HEK293 (cell line): Measurements from ENCODE around the gene MAT2A.

ENCODE experiments used
- CTCF ChIA-PET: fragments of 350-600 bp; formaldehyde crosslinking; extraction: SDS; loops from one replicate; lab custom pipeline; 2021; ENCODE audit warnings: antibody characterized with exemption; lab: Yijun Ruan, JAX
- POLR2A ChIA-PET: fragments of 300-600 bp; formaldehyde crosslinking; extraction: SDS; loops from one replicate; lab custom pipeline; 2020; ENCODE audit warnings: antibody characterized with exemption, inconsistent platforms; lab: Yijun Ruan, JAX
- H3K27ac ChIP-seq: fragments of 200-500 bp; sonication (Bioruptor generic); 2 replicates; pipeline ENCODE4 v1.5.1; 2014; ENCODE audit warnings: low read depth, low read length, control low read depth, inconsistent platforms; ENCODE audit errors: extremely low read depth
- H3K36me3 ChIP-seq, 2 experiments: fragments of 200-500 bp in 1 of 2; sonication (Bioruptor generic) in 1 of 2; 1 replicate in 1 of 2; 2 replicates in 1 of 2; pipeline ENCODE4 v1.5.1; 2014 to 2017; ENCODE audit warnings: inconsistent platforms in 2 of 2, low read length in 2 of 2; ENCODE audit not compliant: control insufficient read depth in 2 of 2, insufficient read depth in 1 of 2
- H3K4me1 ChIP-seq: fragments of 200-500 bp; sonication (Bioruptor generic); 2 replicates; pipeline ENCODE4 v1.5.1; 2014; ENCODE audit warnings: mild to moderate bottlenecking, low read length, inconsistent platforms; ENCODE audit not compliant: control insufficient read depth, insufficient read depth
- H3K4me3 ChIP-seq: 2 replicates; pipeline ENCODE4 v1.5.1; 2011; ENCODE audit warnings: low read depth, mild to moderate bottlenecking, control low read depth, low read length, moderate library complexity
- H3K9me3 ChIP-seq: fragments of 200-500 bp; sonication (Bioruptor generic); 2 replicates; pipeline ENCODE4 v1.5.1; 2014; ENCODE audit warnings: low read depth, low read length, inconsistent platforms; ENCODE audit not compliant: control insufficient read depth, insufficient read depth
- HOXA7 ChIP-seq: sonication (generic); formaldehyde crosslinking; IDR thresholded peaks from 2 replicates; pipeline ENCODE4 v1.8.1; 2022; ENCODE audit warnings: missing genetic modification reagents, borderline replicate concordance
- KLF9 ChIP-seq: fragments of 450-650 bp; formaldehyde crosslinking; IDR thresholded peaks from 2 replicates; pipeline ENCODE4 v1.5.1; 2016; ENCODE audit warnings: missing biosample characterization, missing genetic modification characterization, low read depth
- PRDM1 ChIP-seq: fragments of 450-650 bp; formaldehyde crosslinking; IDR thresholded peaks from 2 replicates; pipeline ENCODE4; 2016; ENCODE audit warnings: missing biosample characterization, missing genetic modification characterization
- SCRT2 ChIP-seq: fragments of 450-650 bp; formaldehyde crosslinking; IDR thresholded peaks from 2 replicates; pipeline ENCODE4 v1.5.1; 2016; ENCODE audit warnings: missing biosample characterization, missing genetic modification characterization
- SP7 ChIP-seq: fragments of 450-650 bp; formaldehyde crosslinking; IDR thresholded peaks from 2 replicates; pipeline ENCODE4 v1.5.1; 2016; ENCODE audit warnings: missing biosample characterization, missing genetic modification characterization
- ZFP41 ChIP-seq: fragments of 450-650 bp; formaldehyde crosslinking; IDR thresholded peaks from 2 replicates; pipeline ENCODE4 v1.5.1; 2016; ENCODE audit warnings: missing biosample characterization, missing genetic modification characterization, borderline replicate concordance
- ZIC2 ChIP-seq: fragments of 450-650 bp; formaldehyde crosslinking; IDR thresholded peaks from 2 replicates; pipeline ENCODE4 v1.5.1; 2016; ENCODE audit warnings: missing biosample characterization, missing genetic modification characterization
- ZNF157 ChIP-seq: fragments of 450-650 bp; formaldehyde crosslinking; IDR thresholded peaks from 2 replicates; pipeline ENCODE4 v1.5.1; 2016; ENCODE audit warnings: missing biosample characterization, missing genetic modification characterization
- ZNF184 ChIP-seq: fragments of 450-650 bp; IDR thresholded peaks from 2 replicates; pipeline ENCODE4 v1.5.1; 2018; ENCODE audit warnings: missing biosample characterization, mild to moderate bottlenecking, missing genetic modification characterization
- ZNF26 ChIP-seq: fragments of 450-650 bp; formaldehyde crosslinking; IDR thresholded peaks from 2 replicates; pipeline ENCODE4 v1.5.1; 2016; ENCODE audit warnings: missing biosample characterization, missing genetic modification characterization
- ZNF585B ChIP-seq: fragments of 450-650 bp; formaldehyde crosslinking; IDR thresholded peaks from 2 replicates; pipeline ENCODE4 v1.5.1; 2016; ENCODE audit warnings: missing biosample characterization, missing genetic modification characterization
- ZNF596 ChIP-seq: fragments of 450-650 bp; IDR thresholded peaks from 2 replicates; pipeline ENCODE4 v1.5.0; 2018; ENCODE audit warnings: missing biosample characterization, mild to moderate bottlenecking, missing genetic modification characterization, moderate library complexity
- ZNF600 ChIP-seq: fragments of 450-650 bp; formaldehyde crosslinking; IDR thresholded peaks from 2 replicates; pipeline ENCODE4 v1.5.1; 2016; ENCODE audit warnings: missing biosample characterization, missing genetic modification characterization
- ZNF747 ChIP-seq: fragments of 450-650 bp; formaldehyde crosslinking; IDR thresholded peaks from 2 replicates; pipeline ENCODE4 v1.5.1; 2016; ENCODE audit warnings: missing biosample characterization, missing genetic modification characterization
- ZNF76 ChIP-seq: fragments of 450-650 bp; formaldehyde crosslinking; IDR thresholded peaks from 2 replicates; pipeline ENCODE4; 2016; ENCODE audit warnings: low read depth, missing biosample characterization, missing genetic modification characterization, borderline replicate concordance
- ZNF777 ChIP-seq: fragments of 450-650 bp; formaldehyde crosslinking; IDR thresholded peaks from 2 replicates; pipeline ENCODE4 v1.5.1; 2017; ENCODE audit warnings: missing biosample characterization, missing genetic modification characterization, borderline replicate concordance
- TF ChIP-seq, protein P1 (sequence below): fragments of 450-650 bp; formaldehyde crosslinking; optimal IDR thresholded peaks from 2 replicates; pipeline ENCODE3; 2016; ENCODE audit warnings: missing biosample characterization, mild to moderate bottlenecking, missing genetic modification characterization
- TF ChIP-seq, protein P2 (sequence below): fragments of 450-650 bp; IDR thresholded peaks from 2 replicates; pipeline ENCODE4 v1.5.1; 2018; ENCODE audit warnings: missing biosample characterization, missing genetic modification characterization

MAT2A gene

DNA sequence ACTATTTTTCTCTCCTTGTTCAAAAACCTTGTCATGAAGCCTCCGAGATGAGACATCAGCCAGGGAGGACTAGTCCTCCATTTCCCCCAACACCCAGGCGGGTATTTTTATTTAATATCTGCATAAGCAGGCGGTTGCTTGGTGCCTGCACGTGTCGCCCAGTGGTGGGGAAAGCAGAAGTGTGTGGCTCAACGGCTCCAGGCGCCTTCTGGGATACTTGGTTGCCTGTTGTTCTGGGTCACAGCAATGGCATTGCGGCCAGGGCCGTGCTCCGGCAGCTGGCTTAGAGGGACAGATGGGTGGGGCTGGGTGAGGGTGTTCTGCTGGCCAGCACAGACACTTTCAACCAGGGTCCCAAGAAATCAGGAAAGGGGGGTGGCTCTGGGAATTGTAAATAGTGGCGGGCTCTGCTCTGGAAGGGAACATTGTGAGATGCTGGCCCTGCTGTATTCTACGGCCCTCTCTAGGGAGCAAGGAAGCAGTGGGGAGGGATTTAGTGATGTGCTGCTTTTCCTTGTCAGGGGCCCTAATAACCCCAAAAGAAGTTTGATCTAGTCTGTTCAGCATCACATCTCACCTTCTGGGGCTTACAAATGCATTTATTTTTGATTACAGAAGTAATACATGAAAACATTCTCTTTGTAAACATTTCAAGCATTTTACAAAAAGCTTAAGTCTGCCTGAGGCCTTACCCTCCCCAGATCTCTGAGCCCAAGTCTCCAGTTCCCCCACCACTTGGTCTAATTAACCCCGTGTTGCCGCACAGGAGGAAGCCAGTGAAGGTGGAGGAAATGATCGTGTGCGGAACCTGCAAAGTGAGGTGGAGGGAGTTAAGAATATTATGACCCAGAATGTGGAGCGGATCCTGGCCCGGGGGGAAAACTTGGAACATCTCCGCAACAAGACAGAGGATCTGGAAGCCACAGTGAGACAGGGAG lies 39.5 kb downstream of the MAT2A start (continued):
- TF ChIP-seq KLF9 (tag by site-specific recombination) (no peak), ZNF184 (tag by site-specific recombination) (no peak), HOXA7 (CRISPR knock-in tag) (no peak), ZNF596 (tag by site-specific recombination) (no peak), PRDM1 (tag by site-specific recombination) (no peak), ZNF747 (tag by site-specific recombination) (no peak), ZNF26 (tag by site-specific recombination) (no peak), ZNF585B (tag by site-specific recombination) (no peak), ZNF76 (peak; percentile 67)
- TF ChIP-seq, all 188 proteins: peak for 7

- POLR2A ChIA-PET: interaction anchor here (0.6 to 3.8 kb wide), 4 partner anchors 8 to 64 kb away, joined by 3 to 38 read pairs (median 8); partner anchors contain the start of genes RNF181 and TMEM150A
- Histone ChIP-seq H3K36me3 (peaks cover 0 to 20% of the 10 kb centered on the region in 2 experiments; a peak in 2 of 3 replicates), H3K27ac (peak overlapping the region; percentile 35; the same call in 1 of the 2 replicates), H3K4me1 (peaks cover 14% of the 10 kb centered on the region), H3K4me3 (no peak overlapping the region), H3K9me3 (no peaks in the 10 kb centered on the region)
- CTCF ChIA-PET: interaction anchor here (0.6 kb wide), 1 partner anchor 29 kb away, joined by 3 read pairs; no protein-coding TSS in a partner anchor
- TF ChIP-seq ZNF600 (tag by site-specific recombination): peak; percentile 79
- TF ChIP-seq, protein P1, sequence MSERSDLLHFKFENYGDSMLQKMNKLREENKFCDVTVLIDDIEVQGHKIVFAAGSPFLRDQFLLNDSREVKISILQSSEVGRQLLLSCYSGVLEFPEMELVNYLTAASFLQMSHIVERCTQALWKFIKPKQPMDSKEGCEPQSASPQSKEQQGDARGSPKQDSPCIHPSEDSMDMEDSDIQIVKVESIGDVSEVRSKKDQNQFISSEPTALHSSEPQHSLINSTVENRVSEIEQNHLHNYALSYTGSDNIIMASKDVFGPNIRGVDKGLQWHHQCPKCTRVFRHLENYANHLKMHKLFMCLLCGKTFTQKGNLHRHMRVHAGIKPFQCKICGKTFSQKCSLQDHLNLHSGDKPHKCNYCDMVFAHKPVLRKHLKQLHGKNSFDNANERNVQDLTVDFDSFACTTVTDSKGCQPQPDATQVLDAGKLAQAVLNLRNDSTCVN (tag by site-specific recombination): no peak
- TF ChIP-seq ZIC2: peak; percentile 88
Observed at GRCh38 chr2:85579266-85579935, 40.4 kb downstream of the MAT2A start.

GRCh38 chr2:85580206-85580605 lies 41.2 kb downstream of the MAT2A start:
- Histone ChIP-seq H3K4me3 (no peak overlapping the region), H3K4me1 (peaks cover 14% of the 10 kb centered on the region), H3K9me3 (no peaks in the 10 kb centered on the region)
- POLR2A ChIA-PET: no interaction called here
- CTCF ChIA-PET: interaction anchor here (0.8 kb wide), 1 partner anchor 24 kb away, joined by 3 read pairs; no protein-coding TSS in a partner anchor
- no peak for TF ChIP-seq SP7 (tag by site-specific recombination)
- TF ChIP-seq, all 188 proteins: peak for 0
- H3K27ac ChIP-seq: no peak overlapping the region
- peaks cover 0 to 20% of the 10 kb centered on the region in 2 experiments; a peak in 2 of 3 replicates for H3K36me3 ChIP-seq

DNA sequence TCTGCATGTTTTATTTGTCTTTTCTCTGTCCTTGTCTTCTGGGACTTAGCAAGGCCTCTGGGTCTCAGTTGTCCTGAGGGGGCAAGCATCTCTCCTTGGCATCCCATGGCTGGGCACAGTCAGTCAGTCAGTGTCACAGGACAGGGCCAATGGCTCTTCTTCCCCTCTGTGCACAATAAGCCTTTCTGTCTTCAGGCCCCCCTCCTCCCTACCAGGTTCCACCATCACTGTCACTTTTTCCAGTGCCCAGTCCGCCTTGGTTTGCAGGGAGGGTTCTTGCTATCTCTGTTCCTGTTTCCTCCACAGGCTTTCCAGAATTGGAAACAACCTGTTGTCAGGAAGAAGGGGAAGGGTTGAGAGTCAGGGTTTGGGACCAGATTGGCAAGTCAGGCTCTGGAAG lies 43.5 kb downstream of the MAT2A start:
- ChIA-PET POLR2A (interaction anchor here (0.6 kb wide), 1 partner anchor 24 kb away, joined by 4 read pairs; no protein-coding TSS in a partner anchor), CTCF (no interaction called here)
- Histone ChIP-seq H3K4me3 (no peak overlapping the region), H3K36me3 (peaks cover 0 to 20% of the 10 kb centered on the region in 2 experiments; a peak in 2 of 3 replicates), H3K9me3 (no peaks in the 10 kb centered on the region), H3K4me1 (0 out of 2 replicates have a peak, but pooled peaks cover 5% of the 10 kb centered on the region), H3K27ac (no peak overlapping the region)
- TF ChIP-seq ZFP41 (tag by site-specific recombination) (no peak), ZNF777 (tag by site-specific recombination) (no peak), SCRT2 (tag by site-specific recombination) (peak; percentile 48), ZNF157 (tag by site-specific recombination) (no peak)
- TF ChIP-seq, protein P2, sequence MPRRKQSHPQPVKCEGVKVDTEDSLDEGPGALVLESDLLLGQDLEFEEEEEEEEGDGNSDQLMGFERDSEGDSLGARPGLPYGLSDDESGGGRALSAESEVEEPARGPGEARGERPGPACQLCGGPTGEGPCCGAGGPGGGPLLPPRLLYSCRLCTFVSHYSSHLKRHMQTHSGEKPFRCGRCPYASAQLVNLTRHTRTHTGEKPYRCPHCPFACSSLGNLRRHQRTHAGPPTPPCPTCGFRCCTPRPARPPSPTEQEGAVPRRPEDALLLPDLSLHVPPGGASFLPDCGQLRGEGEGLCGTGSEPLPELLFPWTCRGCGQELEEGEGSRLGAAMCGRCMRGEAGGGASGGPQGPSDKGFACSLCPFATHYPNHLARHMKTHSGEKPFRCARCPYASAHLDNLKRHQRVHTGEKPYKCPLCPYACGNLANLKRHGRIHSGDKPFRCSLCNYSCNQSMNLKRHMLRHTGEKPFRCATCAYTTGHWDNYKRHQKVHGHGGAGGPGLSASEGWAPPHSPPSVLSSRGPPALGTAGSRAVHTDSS: no peak
